H9 (cell line): ENCODE measurements around the gene ZNF746. TPM values are rescaled to one million over a fixed set of nuclear protein-coding genes. Genes with fewer than 3 reads are reported as not detected.

Source experiments
- DNase-seq: peaks from one replicate; pipeline ENCODE4 v3.0.0-alpha.2; 2017
- H2AFZ ChIP-seq: one replicate; pipeline ENCODE4 v1.6.1; 2013; ENCODE audit warnings: mild to moderate bottlenecking, low read length, control low read depth, moderate library complexity
- H2AK5ac ChIP-seq: 2 replicates; pipeline ENCODE4 v1.6.1; 2013; ENCODE audit warnings: low read length, control low read depth, mixed read lengths; ENCODE audit not compliant: insufficient read length
- H2BK120ac ChIP-seq: one replicate; pipeline ENCODE4 v1.6.1; 2013; ENCODE audit warnings: low read depth, mild to moderate bottlenecking, low read length, control low read depth, inconsistent platforms; ENCODE audit not compliant: poor library complexity, severe bottlenecking
- H2BK12ac ChIP-seq: 2 replicates; pipeline ENCODE4 v1.6.1; 2013; ENCODE audit warnings: low read length, control low read depth, mixed read lengths, low read depth; ENCODE audit not compliant: insufficient read length
- H2BK15ac ChIP-seq: 2 replicates; pipeline ENCODE4 v1.6.1; 2013; ENCODE audit warnings: low read depth, low read length, control low read depth
- H2BK20ac ChIP-seq: one replicate; pipeline ENCODE4 v1.6.1; 2013; ENCODE audit warnings: low read depth, mild to moderate bottlenecking, low read length, control low read depth, inconsistent platforms; ENCODE audit not compliant: poor library complexity, severe bottlenecking
- H2BK5ac ChIP-seq: 2 replicates; pipeline ENCODE4 v1.6.1; 2013; ENCODE audit warnings: low read length, control low read depth, mixed read lengths; ENCODE audit not compliant: insufficient read length
- H3K14ac ChIP-seq: 2 replicates; pipeline ENCODE4 v1.6.1; 2013; ENCODE audit warnings: low read length, control low read depth; ENCODE audit not compliant: insufficient read depth
- H3K18ac ChIP-seq: 2 replicates; pipeline ENCODE4 v1.6.1; 2013; ENCODE audit warnings: low read depth, mild to moderate bottlenecking, mixed read lengths, low read length, control low read depth; ENCODE audit not compliant: insufficient read length
- H3K23ac ChIP-seq: 2 replicates; pipeline ENCODE4 v1.6.1; 2013; ENCODE audit warnings: low read length, control low read depth, mixed read lengths, low read depth; ENCODE audit not compliant: insufficient read length
- H3K23me2 ChIP-seq: 2 replicates; pipeline ENCODE4 v1.6.1; 2013; ENCODE audit warnings: low read depth, mild to moderate bottlenecking, mixed read lengths, low read length, control low read depth; ENCODE audit not compliant: insufficient read length, poor library complexity, severe bottlenecking
- H3K27ac ChIP-seq: 2 replicates; pipeline ENCODE4 v1.5.1; 2013; ENCODE audit warnings: low read length, control low read depth, mixed read lengths, low read depth; ENCODE audit not compliant: insufficient read length
- H3K27me3 ChIP-seq: 2 replicates; pipeline ENCODE4 v1.6.1; 2013; ENCODE audit warnings: low read length, control low read depth, inconsistent platforms; ENCODE audit not compliant: insufficient read depth
- H3K4ac ChIP-seq: 2 replicates; pipeline ENCODE4 v1.6.1; 2013; ENCODE audit warnings: low read depth, mild to moderate bottlenecking, control low read depth, inconsistent platforms, low read length, moderate library complexity
- H3K4me1 ChIP-seq: 2 replicates; pipeline ENCODE4 v1.6.1; 2013; ENCODE audit warnings: low read length, control low read depth, inconsistent platforms; ENCODE audit not compliant: insufficient read depth
- H3K4me2 ChIP-seq: 2 replicates; pipeline ENCODE4 v1.6.1; 2013; ENCODE audit warnings: low read length, control low read depth, mixed read lengths; ENCODE audit not compliant: insufficient read length, insufficient read depth
- H3K56ac ChIP-seq: 2 replicates; pipeline ENCODE4 v1.6.1; 2013; ENCODE audit warnings: low read depth, mild to moderate bottlenecking, mixed read lengths, low read length, control low read depth; ENCODE audit not compliant: insufficient read length
- H3K79me1 ChIP-seq: 2 replicates; pipeline ENCODE4 v1.6.1; 2013; ENCODE audit warnings: low read depth, mild to moderate bottlenecking, moderate library complexity, low read length, control low read depth, inconsistent platforms; ENCODE audit not compliant: insufficient read depth, poor library complexity, severe bottlenecking
- H3K79me2 ChIP-seq: 2 replicates; pipeline ENCODE4 v1.6.1; 2013; ENCODE audit warnings: low read length, control low read depth, inconsistent platforms; ENCODE audit not compliant: insufficient read depth
- H3K9ac ChIP-seq: 2 replicates; pipeline ENCODE4 v1.6.1; 2013; ENCODE audit warnings: low read length, control low read depth, mixed read lengths; ENCODE audit not compliant: insufficient read length; ENCODE audit errors: extremely low read depth
- H3K9me3 ChIP-seq: one replicate; pipeline ENCODE4 v1.6.1; 2013; ENCODE audit warnings: low read depth, low read length, inconsistent platforms; ENCODE audit not compliant: control insufficient read depth
- H3T11ph ChIP-seq: one replicate; pipeline ENCODE4 v1.6.1; 2013; ENCODE audit warnings: mild to moderate bottlenecking, low read length, control low read depth, inconsistent platforms
- H4K20me1 ChIP-seq: one replicate; pipeline ENCODE4 v1.6.1; 2013; ENCODE audit not compliant: control insufficient read depth, insufficient read length, insufficient read depth
- H4K5ac ChIP-seq: 2 replicates; pipeline ENCODE4 v1.6.1; 2013; ENCODE audit warnings: low read depth, mild to moderate bottlenecking, mixed read lengths, low read length, control low read depth; ENCODE audit not compliant: insufficient read length
- H4K8ac ChIP-seq: replicated peaks from 2 replicates; pipeline ENCODE4 v1.6.1; 2013; ENCODE audit warnings: low read length, control low read depth, mixed read lengths, low read depth; ENCODE audit not compliant: insufficient read length
- H4K91ac ChIP-seq: 2 replicates; pipeline ENCODE4 v1.6.1; 2013; ENCODE audit warnings: low read depth, mild to moderate bottlenecking, moderate library complexity, mixed read lengths, low read length, control low read depth; ENCODE audit not compliant: insufficient read length
- H3K27ac Mint-ChIP-seq, 3 experiments: 2 replicates in 2 of 3; 3 replicates in 1 of 3; pipeline ENCODE4 v1.8.0; 2020 to 2021; ENCODE audit warnings: mixed read lengths in 3 of 3, mild to moderate bottlenecking in 1 of 3, moderate library complexity in 1 of 3
- H3K27me3 Mint-ChIP-seq: 2 replicates; pipeline ENCODE4 v1.8.0; 2021; ENCODE audit warnings: low read depth, mild to moderate bottlenecking, moderate library complexity, mixed read lengths
- H3K36me3 Mint-ChIP-seq, 3 experiments: 2 replicates in 2 of 3; 3 replicates in 1 of 3; pipeline ENCODE4 v1.8.0; 2020 to 2021; ENCODE audit warnings: low read depth in 3 of 3, mixed read lengths in 3 of 3; ENCODE audit not compliant: insufficient read depth in 1 of 3
- H3K4me1 Mint-ChIP-seq, 2 experiments: 2 replicates each; pipeline ENCODE4 v1.8.0; 2020; ENCODE audit warnings: mixed read lengths in 2 of 2
- H3K4me3 Mint-ChIP-seq, 2 experiments: 2 replicates in 1 of 2; 3 replicates in 1 of 2; pipeline ENCODE4 v1.8.0; 2020 to 2021; ENCODE audit warnings: mild to moderate bottlenecking in 2 of 2, mixed read lengths in 2 of 2, moderate library complexity in 1 of 2
- H3K9me3 Mint-ChIP-seq, 2 experiments: 2 replicates in 1 of 2; 3 replicates in 1 of 2; pipeline ENCODE4 v1.8.0; 2020; ENCODE audit warnings: mild to moderate bottlenecking in 2 of 2, mixed read lengths in 2 of 2, moderate library complexity in 1 of 2
- WGBS: extraction: QIAGEN DNeasy Blood & Tissue Kit; methylation state at CpG from one replicate; pipeline ENCODE4 v1.1.7; 2013; ENCODE audit warnings: missing lambda C conversion rate, low lambda C conversion rate, mixed read lengths; ENCODE audit not compliant: insufficient read length; ENCODE audit errors: extremely low coverage; 5-methylcytosine and 5-hydroxymethylcytosine counted together
- total RNA-seq: library from RNA; stranded (reverse); gene quantifications from 2 replicates; pipeline ENCODE4 v1.2.1, GENCODE V29; 2021
- TF ChIP-seq, protein P1 (sequence below): fragments of 200-600 bp; sonication (generic); conservative IDR thresholded peaks from 3 replicates; pipeline ENCODE4 v1.8.0; 2021; ENCODE audit warnings: antibody characterized with exemption, mild to moderate bottlenecking

ZNF746 gene
- total RNA-seq, 1 experiment from 2014 or later, result 26.7 TPM

DNA sequence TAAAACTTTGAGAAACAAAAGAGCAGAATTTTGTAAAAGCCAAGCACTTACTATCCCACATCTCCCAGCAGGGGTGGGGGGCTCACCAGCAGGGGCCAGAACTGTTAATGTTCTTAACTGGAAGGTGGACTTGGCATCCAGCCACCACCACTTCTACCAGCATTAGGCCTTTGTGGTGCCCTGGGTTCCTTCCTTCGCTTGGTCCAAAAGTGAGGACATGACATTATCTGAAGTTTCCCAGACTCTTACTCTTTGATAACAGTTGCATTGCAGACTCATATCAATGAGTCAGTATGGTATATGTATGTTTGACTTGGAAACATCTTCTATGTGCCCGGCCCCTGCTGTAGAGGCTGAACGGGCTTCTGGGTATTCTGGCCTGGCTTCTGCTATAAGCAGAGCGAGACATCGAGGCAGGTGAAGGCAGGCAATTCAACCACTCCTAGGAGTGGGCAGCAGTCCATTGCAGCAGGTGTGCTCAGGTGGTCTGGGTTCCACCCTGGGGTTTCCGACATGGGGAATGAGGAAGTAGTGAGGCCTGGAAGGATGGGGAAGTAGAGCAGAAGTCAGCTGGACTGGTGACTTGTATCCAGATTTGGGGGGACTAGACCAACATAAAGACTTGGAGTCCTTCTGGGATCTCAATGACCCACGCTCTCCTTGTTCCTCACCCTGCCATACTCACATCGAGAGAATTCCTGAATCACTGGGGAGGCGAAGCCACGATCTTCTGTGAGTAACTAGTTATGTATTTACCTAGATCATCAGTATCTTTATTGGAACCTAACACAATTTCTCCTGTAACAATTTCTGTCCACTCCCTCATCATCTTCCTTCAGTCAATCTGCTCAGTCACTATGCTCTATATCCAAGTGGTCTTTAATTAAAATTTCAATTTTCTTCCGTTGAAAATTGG is 40.8 kb downstream of the ZNF746 start:
- H3K36me3 Mint-ChIP-seq, result peaks cover 5 to 38% (median 30%) of the 10 kb centered on the region in 3 experiments; a peak in 6 of 7 replicates
- Histone ChIP-seq H4K8ac (no peak overlapping the region), H3K23me2 (peaks cover 8% of the 10 kb centered on the region), H4K20me1 (no peaks in the 10 kb centered on the region), H3K18ac (no peak overlapping the region), H2BK12ac (no peak overlapping the region), H3K4me1 (no peaks in the 10 kb centered on the region), H2BK15ac (no peak overlapping the region), H3K79me2 (no peaks in the 10 kb centered on the region), H3K14ac (no peak overlapping the region), H4K5ac (no peak overlapping the region), H2BK120ac (no peak overlapping the region), H2BK5ac (no peak overlapping the region), H3K27me3 (no peaks in the 10 kb centered on the region; the same call in 1 of the 2 replicates), H2AFZ (no peak overlapping the region), H3K4me2 (no peak overlapping the region), H3K27ac (no peak overlapping the region), H3K79me1 (peaks cover 4% of the 10 kb centered on the region), H3K4ac (no peak overlapping the region), H3T11ph (no peak overlapping the region), H3K23ac (no peak overlapping the region), H3K9ac (no peak overlapping the region), H3K56ac (no peak overlapping the region), H2BK20ac (no peak overlapping the region), H4K91ac (no peak overlapping the region), H2AK5ac (no peak overlapping the region), H3K9me3 (no peaks in the 10 kb centered on the region)
- H3K9me3 Mint-ChIP-seq, result no peaks in the 10 kb centered on the region
- H3K4me3 Mint-ChIP-seq, result no peak overlapping the region
- H3K27ac Mint-ChIP-seq, result no peak overlapping the region
- peaks cover 13 to 15% of the 10 kb centered on the region in 2 experiments for H3K4me1 Mint-ChIP-seq
- TF ChIP-seq, protein P1, sequence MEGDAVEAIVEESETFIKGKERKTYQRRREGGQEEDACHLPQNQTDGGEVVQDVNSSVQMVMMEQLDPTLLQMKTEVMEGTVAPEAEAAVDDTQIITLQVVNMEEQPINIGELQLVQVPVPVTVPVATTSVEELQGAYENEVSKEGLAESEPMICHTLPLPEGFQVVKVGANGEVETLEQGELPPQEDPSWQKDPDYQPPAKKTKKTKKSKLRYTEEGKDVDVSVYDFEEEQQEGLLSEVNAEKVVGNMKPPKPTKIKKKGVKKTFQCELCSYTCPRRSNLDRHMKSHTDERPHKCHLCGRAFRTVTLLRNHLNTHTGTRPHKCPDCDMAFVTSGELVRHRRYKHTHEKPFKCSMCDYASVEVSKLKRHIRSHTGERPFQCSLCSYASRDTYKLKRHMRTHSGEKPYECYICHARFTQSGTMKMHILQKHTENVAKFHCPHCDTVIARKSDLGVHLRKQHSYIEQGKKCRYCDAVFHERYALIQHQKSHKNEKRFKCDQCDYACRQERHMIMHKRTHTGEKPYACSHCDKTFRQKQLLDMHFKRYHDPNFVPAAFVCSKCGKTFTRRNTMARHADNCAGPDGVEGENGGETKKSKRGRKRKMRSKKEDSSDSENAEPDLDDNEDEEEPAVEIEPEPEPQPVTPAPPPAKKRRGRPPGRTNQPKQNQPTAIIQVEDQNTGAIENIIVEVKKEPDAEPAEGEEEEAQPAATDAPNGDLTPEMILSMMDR, result no peak
- no CpG with 5 or more reads among the region's 11 CpGs for WGBS
- H3K27me3 Mint-ChIP-seq, result peaks cover 38% of the 10 kb centered on the region
- no peak for DNase-seq
